Spinal cord (tissue), 10 donors: Measurements from ENCODE around the gene ADCYAP1R1. TPM values are rescaled to one million over a fixed set of nuclear protein-coding genes. Genes with fewer than 3 reads are reported as not detected.

ENCODE experiments used
- DNase-seq, 6 donors: peaks; one replicate each; pipeline versions ENCODE4 v3.0.0 to v3.0.0-alpha.2; 2013 to 2015; ENCODE audit warnings: low spot score in 6 of 6, low read depth in 4 of 6
- H3K27ac ChIP-seq: one replicate; pipeline ENCODE4 v1.5.1; 2013; ENCODE audit warnings: low read depth, low read length, control low read depth
- H3K27me3 ChIP-seq: one replicate; pipeline ENCODE4 v1.6.1; 2013; ENCODE audit warnings: low read length; ENCODE audit not compliant: control insufficient read depth, insufficient read depth
- H3K36me3 ChIP-seq: one replicate; pipeline ENCODE4 v1.6.1; 2013; ENCODE audit warnings: low read length; ENCODE audit not compliant: control insufficient read depth, insufficient read depth
- H3K4me1 ChIP-seq: one replicate; pipeline ENCODE4 v1.6.1; 2013; ENCODE audit warnings: low read length; ENCODE audit not compliant: control insufficient read depth, insufficient read depth
- H3K4me3 ChIP-seq: one replicate; pipeline ENCODE4 v1.5.1; 2013; ENCODE audit warnings: low read depth, low read length, control low read depth
- H3K9me3 ChIP-seq: one replicate; pipeline ENCODE4 v1.6.1; 2013; ENCODE audit warnings: low read length; ENCODE audit not compliant: control insufficient read depth, insufficient read depth
- WGBS: methylation state at CpG from one replicate; pipeline ENCODE4 v1.1.5; 2013; ENCODE audit warnings: missing lambda C conversion rate; ENCODE audit not compliant: insufficient coverage; 5-methylcytosine and 5-hydroxymethylcytosine counted together
- polyA plus RNA-seq, 2 donors: library from polyadenylated mRNA; unstranded; fragments of 120-200 nt; gene quantifications; one replicate each; pipeline ENCODE4 v1.2.1, GENCODE V29; 2013; ENCODE audit not compliant: insufficient read length in 2 of 2
- total RNA-seq, 2 donors: library from RNA; depleted of rRNA in 1 of 2; stranded (reverse); fragments of 120-200 nt in 1 of 2; fragments of >200 nt in 1 of 2; gene quantifications; one replicate each; pipeline versions ENCODE4 v1.2.3 to v1.2.4, GENCODE V29; 2013 to 2014
- donor health status: healthy.

ADCYAP1R1 gene
- total and polyA plus RNA-seq, 4 donors, result 68.2 to 253 (median 138) TPM

GRCh38 chr7:31109751-31110150 is 57.6 kb downstream of the ADCYAP1R1 start:
- no peaks in the 10 kb centered on the region for H3K9me3 ChIP-seq
- DNase-seq, result no peak
- H3K36me3 ChIP-seq, result peaks cover 36% of the 10 kb centered on the region
- H3K4me3 ChIP-seq, result no peak overlapping the region
- no peak overlapping the region for H3K27ac ChIP-seq
- no peaks in the 10 kb centered on the region for H3K4me1 ChIP-seq
- H3K27me3 ChIP-seq, result no peaks in the 10 kb centered on the region
- 100% methylated on average over 2 of the region's 3 CpGs for WGBS

- H3K4me1 ChIP-seq, result no peaks in the 10 kb centered on the region
- H3K27ac ChIP-seq, result no peak overlapping the region
- no peaks in the 10 kb centered on the region for H3K27me3 ChIP-seq
- H3K9me3 ChIP-seq, result no peaks in the 10 kb centered on the region
- H3K4me3 ChIP-seq, result no peak overlapping the region
- peaks cover 28% of the 10 kb centered on the region for H3K36me3 ChIP-seq
- no peak for DNase-seq
- 100% methylated on average over 5 of the region's 7 CpGs for WGBS
These were observed 58.4 kb downstream of the ADCYAP1R1 start for GRCh38 chr7:31110331-31111108.

- no peak overlapping the region for H3K27ac ChIP-seq
- peaks cover 24% of the 10 kb centered on the region for H3K36me3 ChIP-seq
- H3K9me3 ChIP-seq, result no peaks in the 10 kb centered on the region
- H3K4me1 ChIP-seq, result no peaks in the 10 kb centered on the region
- no peaks in the 10 kb centered on the region for H3K27me3 ChIP-seq
- no peak overlapping the region for H3K4me3 ChIP-seq
- DNase-seq, result no peak
These were observed 59.0 kb downstream of the ADCYAP1R1 start for GRCh38 chr7:31111109-31111451.

- no peak overlapping the region for H3K27ac ChIP-seq
- H3K4me3 ChIP-seq, result no peak overlapping the region
- H3K4me1 ChIP-seq, result no peaks in the 10 kb centered on the region
- no peaks in the 10 kb centered on the region for H3K27me3 ChIP-seq
- peaks cover under 1% of the 10 kb centered on the region for H3K36me3 ChIP-seq
- no peak for DNase-seq
- 40% methylated on average over 1 of the region's 1 CpG for WGBS
- no peaks in the 10 kb centered on the region for H3K9me3 ChIP-seq
These were observed 61.6 kb downstream of the ADCYAP1R1 start for GRCh38 chr7:31113660-31114059.

- H3K27ac ChIP-seq, result no peak overlapping the region
- no peaks in the 10 kb centered on the region for H3K36me3 ChIP-seq
- no peaks in the 10 kb centered on the region for H3K4me1 ChIP-seq
- H3K4me3 ChIP-seq, result no peak overlapping the region
- no peaks in the 10 kb centered on the region for H3K9me3 ChIP-seq
- 73% methylated on average over 1 of the region's 1 CpG for whole genome bisulfite sequencing
- no peaks in the 10 kb centered on the region for H3K27me3 ChIP-seq
- peak in 1 of 6 donors; percentile 44 for DNase-seq
These were observed 62.7 kb downstream of the ADCYAP1R1 start for GRCh38 chr7:31114593-31115343.

GRCh38 chr7:31116615-31117014 is 64.5 kb downstream of the ADCYAP1R1 start:
- no peaks in the 10 kb centered on the region for H3K27me3 ChIP-seq
- WGBS, result 50% methylated on average over 3 of the region's 3 CpGs
- no peaks in the 10 kb centered on the region for H3K9me3 ChIP-seq
- no peaks in the 10 kb centered on the region for H3K4me1 ChIP-seq
- H3K27ac ChIP-seq, result no peak overlapping the region
- H3K4me3 ChIP-seq, result no peak overlapping the region
- no peaks in the 10 kb centered on the region for H3K36me3 ChIP-seq
- DNase-seq, result no peak

GRCh38 chr7:31119249-31119648 is 67.1 kb downstream of the ADCYAP1R1 start:
- DNase-seq, result no peak
- 85% methylated on average over 3 of the region's 4 CpGs for WGBS
- Histone ChIP-seq H3K4me3 (no peak overlapping the region), H3K4me1 (no peaks in the 10 kb centered on the region), H3K36me3 (no peaks in the 10 kb centered on the region), H3K9me3 (no peaks in the 10 kb centered on the region), H3K27me3 (no peaks in the 10 kb centered on the region), H3K27ac (no peak overlapping the region)

- Histone ChIP-seq H3K27me3 (no peaks in the 10 kb centered on the region), H3K9me3 (no peaks in the 10 kb centered on the region), H3K4me3 (no peak overlapping the region), H3K36me3 (no peaks in the 10 kb centered on the region), H3K27ac (no peak overlapping the region), H3K4me1 (no peaks in the 10 kb centered on the region)
- WGBS, result 94% methylated on average over 2 of the region's 3 CpGs
- DNase-seq, result no peak
These were observed 68.8 kb downstream of the ADCYAP1R1 start for GRCh38 chr7:31120800-31121513.

GRCh38 chr7:31121601-31122000 is 69.5 kb downstream of the ADCYAP1R1 start:
- no peaks in the 10 kb centered on the region for H3K9me3 ChIP-seq
- no peak for DNase-seq
- H3K27ac ChIP-seq, result no peak overlapping the region
- H3K4me1 ChIP-seq, result no peaks in the 10 kb centered on the region
- WGBS, result 100% methylated on average over 1 of the region's 2 CpGs
- no peaks in the 10 kb centered on the region for H3K27me3 ChIP-seq
- no peaks in the 10 kb centered on the region for H3K36me3 ChIP-seq
- no peak overlapping the region for H3K4me3 ChIP-seq
